ENCODE data around the gene PRDM15. TPM values are rescaled to one million over a fixed set of nuclear protein-coding genes. Genes with fewer than 3 reads are reported as not detected.

Gene PRDM15
- total and polyA plus RNA-seq, 2 donors (not counting 3 experiments of a cell fraction or from before 2014, with no cell fraction given), result 11.8 to 12.9 TPM

GRCh38 chr21:41817877-41818855 lies 61.0 kb downstream of the PRDM15 start:
- Histone ChIP-seq H2AFZ (ENCODE audit: low read depth, low read length) (no peak overlapping the region), H3K4me1 (ENCODE audit: control insufficient read depth, extremely low read depth, insufficient read depth, low read length) (no peaks in the 10 kb centered on the region), H3K9ac (replicated peaks; ENCODE audit: extremely low read depth, insufficient read depth, low read length) (no peak overlapping the region), H3K36me3 (ENCODE audit: control insufficient read depth in 2 of 2, extremely low read depth in 1 of 2, insufficient read depth in 2 of 2, low read length in 2 of 2) (peaks cover 2 to 5% of the 10 kb centered on the region in 2 experiments), H3K9me3 (replicated peaks; ENCODE audit: control insufficient read depth, insufficient read depth, low read length) (no peaks in the 10 kb centered on the region), H4K20me1 (replicated peaks; ENCODE audit: control insufficient read depth, extremely low read depth, insufficient read depth, low read length) (no peaks in the 10 kb centered on the region), H3K27ac (ENCODE audit: insufficient read depth, low read depth, low read length) (no peak overlapping the region), H3K4me3 (replicated peaks in 1 of 3; ENCODE audit: insufficient read depth in 1 of 3, low read depth in 1 of 3, low read length in 3 of 3) (no peak overlapping the region), H3K27me3 (ENCODE audit: control insufficient read depth in 2 of 2, insufficient read depth in 2 of 2, low read length in 2 of 2) (no peaks in the 10 kb centered on the region), H3K4me2 (ENCODE audit: insufficient read depth, low read length) (no peak overlapping the region), H3K79me2 (ENCODE audit: control insufficient read depth, insufficient read depth, low read length) (no peaks in the 10 kb centered on the region), H3K9me1 (replicated peaks; ENCODE audit: control insufficient read depth, extremely low read depth, insufficient read depth, low read length) (no peaks in the 10 kb centered on the region)
- no peak for TF ChIP-seq MAX (IDR thresholded peaks at IDR 0.05; ENCODE audit: insufficient read depth, insufficient read length)
- no peak for TF ChIP-seq EZH2 (IDR thresholded peaks at IDR 0.05; ENCODE audit: borderline replicate concordance, low read depth, low read length, severe bottlenecking)
- TF ChIP-seq FOS (IDR thresholded peaks at IDR 0.05; ENCODE audit: borderline replicate concordance, insufficient read depth, low read length), result no peak
- no peak for TF ChIP-seq POLR2A (IDR thresholded peaks at IDR 0.05; ENCODE audit: low read depth, low read length)
- TF ChIP-seq POLR2AphosphoS5 (IDR thresholded peaks at IDR 0.05; ENCODE audit: insufficient read depth, low read depth, low read length), result no peak
- TF ChIP-seq, protein P1, sequence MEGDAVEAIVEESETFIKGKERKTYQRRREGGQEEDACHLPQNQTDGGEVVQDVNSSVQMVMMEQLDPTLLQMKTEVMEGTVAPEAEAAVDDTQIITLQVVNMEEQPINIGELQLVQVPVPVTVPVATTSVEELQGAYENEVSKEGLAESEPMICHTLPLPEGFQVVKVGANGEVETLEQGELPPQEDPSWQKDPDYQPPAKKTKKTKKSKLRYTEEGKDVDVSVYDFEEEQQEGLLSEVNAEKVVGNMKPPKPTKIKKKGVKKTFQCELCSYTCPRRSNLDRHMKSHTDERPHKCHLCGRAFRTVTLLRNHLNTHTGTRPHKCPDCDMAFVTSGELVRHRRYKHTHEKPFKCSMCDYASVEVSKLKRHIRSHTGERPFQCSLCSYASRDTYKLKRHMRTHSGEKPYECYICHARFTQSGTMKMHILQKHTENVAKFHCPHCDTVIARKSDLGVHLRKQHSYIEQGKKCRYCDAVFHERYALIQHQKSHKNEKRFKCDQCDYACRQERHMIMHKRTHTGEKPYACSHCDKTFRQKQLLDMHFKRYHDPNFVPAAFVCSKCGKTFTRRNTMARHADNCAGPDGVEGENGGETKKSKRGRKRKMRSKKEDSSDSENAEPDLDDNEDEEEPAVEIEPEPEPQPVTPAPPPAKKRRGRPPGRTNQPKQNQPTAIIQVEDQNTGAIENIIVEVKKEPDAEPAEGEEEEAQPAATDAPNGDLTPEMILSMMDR (IDR thresholded peaks at IDR 0.05; ENCODE audit: extremely low read depth in 1 of 2, insufficient read depth in 1 of 2, low read depth in 1 of 2, low read length in 2 of 2), result no peak
- TF ChIP-seq JUN (IDR thresholded peaks at IDR 0.05; ENCODE audit: borderline replicate concordance, insufficient read depth, insufficient read length, low read depth), result no peak
- TF ChIP-seq MYC (IDR thresholded peaks at IDR 0.05; ENCODE audit: low read depth, low read length), result no peak
- TF ChIP-seq GATA2 (IDR thresholded peaks at IDR 0.05; ENCODE audit: insufficient read depth, insufficient read length, low read depth, low read length), result no peak
- ChIA-PET CTCF (interaction anchor here (2.5 to 2.7 kb wide), 3 partner anchors 289 to 535 kb away, joined by 38 to 120 read pairs (median 52); no protein-coding TSS in a partner anchor), POLR2A (no interaction called here)
- intact Hi-C loops (cut with micrococcal nuclease) (loop anchor here (1.0 to 5.0 kb wide), 3 partner anchors 194 to 535 kb away; partner anchors contain the start of gene ZBTB21), dilution Hi-C loops (cut with MboI; ENCODE audit: extremely low pct_ligation_motif_present, low sequenced_read_pairs) (no loop called here)
- BruUV-seq (replicated peaks), result no TSS peak
- no peak for DNase-seq (ENCODE audit: low read depth, low spot score)
- no peak for FAIRE-seq
